Amniotic stem cell (primary cell): Measurements from ENCODE around the gene MTTP.
"Not testable (repeated sequence)": the region's sequence is repeated elsewhere in the genome, so short reads cannot be mapped to it uniquely, and the experiment has no call there.

Experiments used
- DNase-seq: peaks from one replicate; lab custom pipeline; 2025; lab: John Stamatoyannopoulos, UW

Gene MTTP

GRCh38 chr4:99574530-99575324 is at the start of gene MTTP:
Gene MTTP, plus strand, starts transcription at chr4:99574824. Its CDS starts 86 bp downstream, at chr4:99574910.
- no peak for DNase-seq

- no peak for DNase-seq
Observed at GRCh38 chr4:99529228-99529627, 45.4 kb upstream of the MTTP start.

- DNase-seq = no peak
Observed at GRCh38 chr4:99529956-99530355, 44.7 kb upstream of the MTTP start.

GRCh38 chr4:99534699-99535098 is 39.9 kb upstream of the MTTP start:
- not testable (repeated sequence) for DNase-seq

- no peak for DNase-seq
Observed at GRCh38 chr4:99536271-99536670, 38.4 kb upstream of the MTTP start.

- no peak for DNase-seq
Observed at GRCh38 chr4:99536848-99537247, 37.8 kb upstream of the MTTP start.

GRCh38 chr4:99537674-99538073 is 37.0 kb upstream of the MTTP start:
- DNase-seq = no peak

GRCh38 chr4:99540277-99540939 is 34.2 kb upstream of the MTTP start:
- DNase-seq = no peak

GRCh38 chr4:99552872-99553271 is 21.8 kb upstream of the MTTP start:
- no peak for DNase-seq

- DNase-seq = peak; percentile 97
Observed at GRCh38 chr4:99563310-99564186, 11.1 kb upstream of the MTTP start, which contains the start of gene TRMT10A. Gene TRMT10A, minus strand, starts transcription at chr4:99564039. Its CDS starts 4,701 bp downstream, at chr4:99559338.

- DNase-seq = no peak
Observed at GRCh38 chr4:99564921-99565320, 9.7 kb upstream of the MTTP start.

GRCh38 chr4:99571883-99572282 is 2.7 kb upstream of the MTTP start:
- DNase-seq = no peak

GRCh38 chr4:99572527-99573240 is 1.9 kb upstream of the MTTP start:
- DNase-seq = no peak

GRCh38 chr4:99573735-99574368 is 772 bp upstream of the MTTP start:
- no peak for DNase-seq

- no peak for DNase-seq
Observed at GRCh38 chr4:99578714-99579113, 4.1 kb downstream of the MTTP start.

GRCh38 chr4:99585516-99585915 is 10.9 kb downstream of the MTTP start:
- DNase-seq = no peak

GRCh38 chr4:99586322-99586721 is 11.7 kb downstream of the MTTP start:
- no peak for DNase-seq

GRCh38 chr4:99586797-99587196 is 12.2 kb downstream of the MTTP start:
- no peak for DNase-seq

- DNase-seq = no peak
Observed at GRCh38 chr4:99587309-99587708, 12.7 kb downstream of the MTTP start.

- no peak for DNase-seq
Observed at GRCh38 chr4:99587803-99588202, 13.2 kb downstream of the MTTP start.

GRCh38 chr4:99591757-99592156 is 17.1 kb downstream of the MTTP start:
- DNase-seq = no peak
